Measurements from ENCODE around the gene SLC24A3. TPM values are rescaled to one million over a fixed set of nuclear protein-coding genes. Genes with fewer than 3 reads are reported as not detected.

The SLC24A3 gene
- total RNA-seq, 1 experiment from 2014 or later: not detected

- Histone ChIP-seq H3K27ac (ENCODE audit: low read length) (no peak overlapping the region), H3K4me1 (ENCODE audit: control insufficient read depth, insufficient read depth, low read length) (no peaks in the 10 kb centered on the region), H3K9me3 (ENCODE audit: control insufficient read depth, insufficient read depth, low read depth, low read length) (no peaks in the 10 kb centered on the region), H3K36me3 (ENCODE audit: control insufficient read depth, insufficient read depth, low read length) (no peaks in the 10 kb centered on the region), H3K27me3 (ENCODE audit: control insufficient read depth, insufficient read depth, low read length) (no peaks in the 10 kb centered on the region; the same call in 1 of the 2 replicates), H3K4me3 (ENCODE audit: low read depth in 2 of 2, low read length in 2 of 2) (no peak overlapping the region)
- in situ Hi-C loops (cut with HindIII; ENCODE audit: low pct_unique_long_range_greater_than_20kb, low sequenced_read_pairs): no loop called here
- intact Hi-C loops (cut with micrococcal nuclease; ENCODE audit: unreplicated experiment): no loop called here
- CTCF ChIA-PET: no interaction called here
- ATAC-seq: no peak
- TF ChIP-seq TCF7L2 (IDR thresholded peaks at IDR 0.05; ENCODE audit: low read depth, low read length) (no peak), SIN3A (IDR thresholded peaks at IDR 0.05; ENCODE audit: borderline replicate concordance, insufficient read depth, low read depth, low read length) (no peak), CTCF (IDR thresholded peaks at IDR 0.05) (no peak), POLR2AphosphoS5 (IDR thresholded peaks at IDR 0.05; ENCODE audit: low read depth, low read length) (no peak), REST (IDR thresholded peaks at IDR 0.05; ENCODE audit: insufficient read depth in 1 of 2, low read depth in 2 of 2, low read length in 1 of 2) (no peak)
- POLR2A ChIA-PET: no interaction called here
- BruUV-seq (replicated peaks): no TSS peak
- no peak for DNase-seq (ENCODE audit: low read depth, low spot score)
Measured at GRCh38 chr20:19571996-19572395, 359.6 kb downstream of the SLC24A3 start.

GRCh38 chr20:19577692-19578091 is 365.2 kb downstream of the SLC24A3 start:
- in situ Hi-C loops (cut with HindIII; ENCODE audit: low pct_unique_long_range_greater_than_20kb, low sequenced_read_pairs) (no loop called here), intact Hi-C loops (cut with micrococcal nuclease; ENCODE audit: unreplicated experiment) (no loop called here)
- ChIA-PET POLR2A (no interaction called here), CTCF (no interaction called here)
- no TSS peak for BruUV-seq (replicated peaks)
- peaks cover 7% of the 10 kb centered on the region for H3K27me3 ChIP-seq (ENCODE audit: control insufficient read depth, insufficient read depth, low read length)
- no peak for DNase-seq (ENCODE audit: low read depth, low spot score)
- H3K4me1 ChIP-seq (ENCODE audit: control insufficient read depth, insufficient read depth, low read length): no peaks in the 10 kb centered on the region
- no peak overlapping the region for H3K27ac ChIP-seq (ENCODE audit: low read length)
- no peaks in the 10 kb centered on the region for H3K9me3 ChIP-seq (ENCODE audit: control insufficient read depth, insufficient read depth, low read depth, low read length)
- no peak overlapping the region for H3K4me3 ChIP-seq (ENCODE audit: low read depth in 2 of 2, low read length in 2 of 2)
- TF ChIP-seq TCF7L2 (IDR thresholded peaks at IDR 0.05; ENCODE audit: low read depth, low read length): no peak
- no peak for TF ChIP-seq SIN3A (IDR thresholded peaks at IDR 0.05; ENCODE audit: borderline replicate concordance, insufficient read depth, low read depth, low read length)
- no peak for TF ChIP-seq POLR2AphosphoS5 (IDR thresholded peaks at IDR 0.05; ENCODE audit: low read depth, low read length)
- no peak for TF ChIP-seq CTCF (IDR thresholded peaks at IDR 0.05)
- no peak for TF ChIP-seq REST (IDR thresholded peaks at IDR 0.05; ENCODE audit: insufficient read depth in 1 of 2, low read depth in 2 of 2, low read length in 1 of 2)
- ATAC-seq: no peak
- H3K36me3 ChIP-seq (ENCODE audit: control insufficient read depth, insufficient read depth, low read length): no peaks in the 10 kb centered on the region

Data from Panc1 (cell line).